GM18517 (cell line): Measurements from ENCODE around the gene KRTAP5-6.

ENCODE experiments used
- ATAC-seq: cut with Tn5 transposase; IDR thresholded peaks from one replicate; pipeline ENCODE4 v1.9.1; 2021; ENCODE audit warnings: mild to moderate bottlenecking, moderate library complexity; ENCODE audit not compliant: unreplicated experiment

The KRTAP5-6 gene

GRCh38 chr11:1701091-1701807 lies 4.3 kb downstream of the KRTAP5-6 start:
- ATAC-seq, result no peak

GRCh38 chr11:1702506-1702905 lies 5.5 kb downstream of the KRTAP5-6 start:
- ATAC-seq, result no peak

DNA sequence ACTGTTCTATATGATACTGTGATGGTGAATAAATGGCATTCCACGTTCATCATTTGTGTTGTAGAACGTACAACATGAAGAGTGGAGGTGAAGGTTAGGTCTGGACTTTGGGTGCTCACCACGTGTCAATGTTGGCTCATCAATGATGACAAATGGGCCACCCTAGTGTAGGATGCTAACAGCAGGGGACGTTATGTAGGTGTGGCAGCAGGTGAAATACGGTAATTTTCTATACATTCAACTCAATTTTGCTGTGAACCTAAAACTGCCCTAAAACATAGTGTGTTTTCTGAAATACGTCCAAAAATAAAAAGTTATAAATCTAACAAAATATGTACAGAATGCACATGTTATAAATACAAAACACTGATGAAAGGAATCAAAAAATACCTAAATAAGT lies 6.2 kb downstream of the KRTAP5-6 start:
- no peak for ATAC-seq

- no peak for ATAC-seq
These were observed 8.4 kb downstream of the KRTAP5-6 start for GRCh38 chr11:1705126-1706052.

- ATAC-seq, result no peak
These were observed 9.8 kb downstream of the KRTAP5-6 start for GRCh38 chr11:1706634-1707400.

DNA sequence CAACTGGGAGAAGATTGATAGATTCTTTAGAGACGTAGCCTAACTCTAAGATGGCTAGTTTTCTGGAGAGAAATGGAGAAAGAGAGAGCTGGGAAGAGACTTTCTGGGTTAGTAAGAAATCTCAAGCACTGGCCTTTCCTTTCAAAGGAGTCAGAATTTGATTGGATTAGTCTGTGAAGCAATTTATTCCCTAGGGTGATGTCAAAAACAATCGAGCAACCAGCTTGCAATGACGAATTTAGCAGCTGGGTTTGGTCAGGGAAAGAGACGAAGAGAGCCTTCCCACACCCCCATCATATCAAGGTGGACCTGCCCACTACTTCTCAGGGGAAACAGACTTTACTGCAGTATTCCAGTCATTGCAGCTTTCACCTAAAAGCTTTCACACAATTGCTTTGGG lies 10.8 kb downstream of the KRTAP5-6 start:
- no peak for ATAC-seq

GRCh38 chr11:1708716-1709115 lies 11.7 kb downstream of the KRTAP5-6 start:
- no peak for ATAC-seq

GRCh38 chr11:1714908-1715885 lies 18.2 kb downstream of the KRTAP5-6 start:
- no peak for ATAC-seq

DNA sequence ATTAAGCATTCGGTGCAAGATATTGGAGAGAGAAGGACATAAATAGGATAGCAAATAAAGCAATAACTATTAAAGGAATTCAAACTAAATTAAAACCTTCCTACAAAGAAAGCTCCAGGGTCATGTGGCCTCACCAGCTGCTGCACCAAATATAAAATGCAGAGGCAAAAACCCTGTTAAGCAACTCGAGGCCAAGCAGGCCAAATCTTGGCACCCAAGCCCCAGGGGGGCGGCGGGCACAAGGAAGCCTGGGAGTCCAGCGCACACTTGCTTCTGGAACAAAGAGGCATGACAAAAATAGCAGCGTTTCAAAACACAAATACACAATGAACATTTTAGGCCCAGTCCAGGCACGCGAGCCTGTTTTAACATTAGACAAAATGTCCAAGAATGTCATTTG lies 20.8 kb downstream of the KRTAP5-6 start:
- ATAC-seq, result no peak

- ATAC-seq, result no peak
These were observed 21.3 kb downstream of the KRTAP5-6 start for GRCh38 chr11:1718326-1718725.

DNA sequence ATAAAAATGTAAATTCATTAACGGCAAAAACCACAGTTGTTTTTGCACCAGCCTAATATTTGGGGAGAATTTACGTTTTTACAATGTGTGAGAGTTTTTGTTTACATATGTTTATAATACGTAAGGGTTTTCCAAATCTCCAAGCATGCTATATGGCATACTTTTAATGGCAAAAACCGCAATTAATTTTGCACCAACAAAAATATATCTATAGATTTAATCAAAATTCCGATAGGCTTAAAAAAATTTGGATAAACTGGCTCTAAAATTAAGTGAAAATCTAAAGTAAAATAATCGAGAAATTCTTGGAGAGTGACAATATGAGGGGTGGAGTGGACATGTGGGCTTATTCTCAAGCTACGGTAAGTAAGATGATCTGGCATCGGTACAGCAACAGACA lies 22.8 kb downstream of the KRTAP5-6 start:
- no peak for ATAC-seq

DNA sequence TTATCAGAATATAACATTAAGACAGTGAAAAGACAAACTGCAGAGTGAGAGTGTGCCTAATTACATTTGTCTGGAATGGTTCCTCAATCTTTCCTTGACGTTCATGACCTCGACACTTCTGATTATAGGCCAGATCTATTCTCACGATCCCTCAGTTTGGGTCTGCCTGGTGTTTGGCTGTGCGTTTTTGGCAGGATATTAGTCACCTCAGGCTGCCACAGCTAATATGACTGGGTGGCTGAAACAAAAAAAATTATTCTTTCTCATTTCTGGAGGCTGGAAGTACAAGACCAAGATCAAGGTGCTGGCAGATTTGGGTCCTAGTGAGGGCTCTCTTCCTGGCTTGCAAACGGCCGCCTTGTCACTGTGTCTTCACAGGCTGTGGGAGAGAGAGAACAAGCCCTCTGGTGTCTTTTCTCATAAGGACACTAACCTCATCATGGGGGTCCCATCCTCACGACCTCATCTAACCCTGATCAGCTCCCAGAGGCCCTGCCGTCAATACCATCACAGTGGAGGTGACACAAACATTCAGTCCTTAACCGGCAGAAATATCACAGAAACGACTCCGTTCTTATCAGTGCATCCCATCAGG lies 30.2 kb downstream of the KRTAP5-6 start:
- no peak for ATAC-seq

DNA sequence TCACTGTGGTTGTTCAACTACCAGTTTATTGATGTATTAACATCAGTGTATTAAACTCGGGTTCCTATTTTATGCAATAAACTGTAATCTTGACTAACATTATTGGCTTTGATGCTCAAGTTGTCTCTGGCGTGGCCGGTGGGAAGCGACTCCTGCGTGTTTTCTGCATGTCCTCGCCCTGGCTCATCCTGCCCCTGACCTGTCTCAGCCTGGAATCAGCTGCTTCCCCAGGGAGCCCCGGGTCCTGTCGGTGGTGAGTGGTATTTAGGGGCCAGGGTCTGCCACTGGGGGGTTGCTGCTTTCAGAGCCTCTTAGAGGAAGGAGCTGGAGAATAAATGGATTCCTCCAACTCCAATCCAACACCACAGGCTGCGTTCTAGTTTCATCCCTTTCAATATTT lies 30.9 kb downstream of the KRTAP5-6 start:
- ATAC-seq, result no peak

DNA sequence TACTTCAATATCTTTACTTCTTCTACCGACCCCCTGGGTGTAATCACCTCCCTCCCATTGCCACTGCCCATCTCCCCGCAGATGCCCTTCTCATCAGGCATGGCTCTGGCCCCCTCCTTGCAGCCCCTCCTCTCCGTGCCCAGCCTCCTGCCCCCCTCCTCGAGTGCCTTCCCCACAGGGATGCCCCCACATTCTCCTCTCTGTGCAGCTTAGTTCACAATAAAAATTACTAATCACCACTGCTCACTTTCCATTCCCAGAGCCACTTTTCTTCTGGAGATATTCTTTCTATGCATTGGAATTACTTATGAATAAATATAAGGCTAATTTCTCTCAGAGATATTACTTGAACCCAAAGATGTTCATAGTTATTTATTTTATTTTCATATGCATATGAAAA lies 31.3 kb downstream of the KRTAP5-6 start:
- no peak for ATAC-seq

DNA sequence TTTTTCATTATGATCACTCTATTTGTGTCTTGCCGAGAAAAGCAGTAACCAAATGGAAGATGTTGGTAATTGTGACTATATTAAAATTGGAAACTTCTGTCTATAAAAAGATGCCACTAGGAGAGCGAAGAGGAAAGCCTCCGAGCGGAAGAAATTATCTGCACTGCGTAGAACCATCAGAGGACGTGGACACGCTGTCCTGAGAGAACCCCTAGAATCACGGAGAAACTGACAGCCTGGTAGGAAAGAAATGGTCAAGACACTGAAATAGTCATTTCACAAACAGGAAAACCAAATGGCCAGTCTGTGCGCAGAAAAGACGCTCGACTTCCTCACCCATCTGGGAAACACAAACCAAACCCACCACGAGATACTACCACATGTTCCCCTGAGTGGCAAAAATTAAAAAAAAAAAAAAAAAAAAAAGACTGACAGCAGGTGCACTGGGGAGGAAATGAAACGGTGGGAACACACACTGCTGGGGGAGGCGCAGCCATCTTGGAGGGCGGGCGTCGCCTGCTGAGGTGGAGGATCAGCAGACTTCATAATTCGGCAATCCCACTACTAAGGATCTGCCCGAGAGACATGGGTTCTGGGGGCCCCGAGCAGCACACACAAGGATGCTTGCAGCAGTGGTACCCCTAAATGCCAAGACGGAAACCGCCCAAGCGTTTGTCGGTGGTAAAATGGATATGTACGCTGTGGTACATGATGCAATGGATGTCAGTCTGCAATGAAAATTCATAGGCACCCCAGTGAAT lies 32.1 kb downstream of the KRTAP5-6 start:
- no peak for ATAC-seq

DNA sequence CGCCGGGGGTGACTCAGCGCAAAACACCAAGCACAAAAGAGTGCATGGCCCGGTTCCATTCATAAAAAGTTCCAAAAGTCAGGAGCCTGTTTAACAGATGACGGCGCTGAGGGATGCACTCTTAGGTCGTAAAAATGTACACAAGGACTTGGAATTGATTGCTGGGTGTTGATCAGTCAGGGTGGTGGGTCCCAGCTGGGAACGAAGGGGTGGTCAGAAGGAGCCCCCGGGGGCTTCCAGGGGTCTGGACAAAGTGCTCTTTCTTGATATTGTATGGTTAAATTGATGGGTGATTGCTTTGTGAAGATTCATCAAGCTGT lies 32.7 kb downstream of the KRTAP5-6 start:
- ATAC-seq, result no peak

GRCh38 chr11:1730059-1730629 lies 33.1 kb downstream of the KRTAP5-6 start:
- ATAC-seq, result no peak

GRCh38 chr11:1731451-1732059 lies 34.6 kb downstream of the KRTAP5-6 start:
- no peak for ATAC-seq
